HG03558 (cell line): ENCODE data around the gene OR4S1.
"Not testable (repeated sequence)": the region's sequence is repeated elsewhere in the genome, so short reads cannot be mapped to it uniquely, and the experiment has no call there.

Source experiments
- ATAC-seq: cut with Tn5 transposase; IDR thresholded peaks from one replicate; pipeline ENCODE4 v1.9.1; 2021; ENCODE audit warnings: moderate number of reproducible peaks; ENCODE audit not compliant: unreplicated experiment; ENCODE audit errors: extremely low read depth

OR4S1 gene, protein sequence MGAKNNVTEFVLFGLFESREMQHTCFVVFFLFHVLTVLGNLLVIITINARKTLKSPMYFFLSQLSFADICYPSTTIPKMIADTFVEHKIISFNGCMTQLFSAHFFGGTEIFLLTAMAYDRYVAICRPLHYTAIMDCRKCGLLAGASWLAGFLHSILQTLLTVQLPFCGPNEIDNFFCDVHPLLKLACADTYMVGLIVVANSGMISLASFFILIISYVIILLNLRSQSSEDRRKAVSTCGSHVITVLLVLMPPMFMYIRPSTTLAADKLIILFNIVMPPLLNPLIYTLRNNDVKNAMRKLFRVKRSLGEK

DNA sequence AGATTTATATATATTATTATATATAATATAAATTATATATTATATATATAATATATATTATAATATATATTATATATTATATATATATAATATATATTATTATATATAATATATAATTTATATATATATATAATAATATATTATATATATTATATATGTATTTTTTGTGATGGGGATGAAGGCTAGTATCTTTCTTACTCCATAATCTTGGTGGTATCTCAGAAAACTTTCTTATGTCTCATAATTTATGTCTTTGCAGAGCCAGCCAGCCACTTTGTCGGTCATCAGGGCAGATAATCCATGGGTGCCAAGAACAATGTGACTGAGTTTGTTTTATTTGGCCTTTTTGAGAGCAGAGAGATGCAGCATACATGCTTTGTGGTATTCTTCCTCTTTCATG lies at the start of gene OR4S1:
Gene OR4S1, plus strand, starts transcription at position 301 of the 400 bp plus-strand sequence. Its CDS starts 0 bp downstream, at position 301.
- no peak for ATAC-seq

DNA sequence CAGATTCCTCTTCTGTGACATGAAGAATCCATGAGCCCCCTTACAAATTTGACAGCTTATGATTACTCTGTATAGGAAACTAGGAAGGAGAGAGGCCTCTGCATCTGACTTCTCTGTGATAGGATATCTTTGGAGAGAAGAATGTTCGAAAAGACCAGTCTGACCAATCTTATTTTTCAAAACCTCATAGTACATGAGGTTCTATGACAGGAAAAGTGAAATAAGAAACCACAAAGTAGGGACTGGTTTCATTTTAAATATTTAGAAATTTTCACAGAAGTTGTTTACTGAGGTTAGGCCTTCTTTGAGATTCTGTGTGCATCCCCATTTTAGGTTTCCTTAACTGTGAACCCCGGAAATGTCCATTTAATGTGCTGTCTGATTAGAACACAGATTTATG lies 44.4 kb upstream of the OR4S1 start:
- ATAC-seq: no peak

GRCh38 chr11:48263423-48263911 lies 42.6 kb upstream of the OR4S1 start, which contains the start of gene OR4X1:
OR4X1 (plus strand) TSS chr11:48263861; CDS start chr11:48263861, 0 bp downstream.
- no peak for ATAC-seq

DNA sequence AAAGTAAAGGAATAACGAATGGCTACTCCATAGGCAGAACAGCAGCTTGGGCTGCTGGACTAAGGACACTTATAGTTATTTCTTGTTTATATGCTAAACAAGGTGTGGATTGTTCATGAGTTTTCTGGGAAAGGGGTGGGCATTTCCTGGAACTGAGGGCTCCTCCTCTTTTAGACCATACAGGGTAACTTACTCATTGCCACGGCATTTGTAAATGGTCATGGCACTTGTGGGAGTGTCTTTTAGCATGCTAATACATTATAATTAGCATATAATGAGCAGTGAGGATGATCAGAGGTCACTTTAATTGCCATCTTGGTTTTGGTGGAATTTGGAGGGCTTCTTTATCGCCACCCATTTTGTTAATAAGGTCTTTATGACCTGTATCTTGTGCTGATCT lies 35.4 kb upstream of the OR4S1 start:
- ATAC-seq: no peak

GRCh38 chr11:48272606-48273005 lies 33.4 kb upstream of the OR4S1 start:
- no peak for ATAC-seq

DNA sequence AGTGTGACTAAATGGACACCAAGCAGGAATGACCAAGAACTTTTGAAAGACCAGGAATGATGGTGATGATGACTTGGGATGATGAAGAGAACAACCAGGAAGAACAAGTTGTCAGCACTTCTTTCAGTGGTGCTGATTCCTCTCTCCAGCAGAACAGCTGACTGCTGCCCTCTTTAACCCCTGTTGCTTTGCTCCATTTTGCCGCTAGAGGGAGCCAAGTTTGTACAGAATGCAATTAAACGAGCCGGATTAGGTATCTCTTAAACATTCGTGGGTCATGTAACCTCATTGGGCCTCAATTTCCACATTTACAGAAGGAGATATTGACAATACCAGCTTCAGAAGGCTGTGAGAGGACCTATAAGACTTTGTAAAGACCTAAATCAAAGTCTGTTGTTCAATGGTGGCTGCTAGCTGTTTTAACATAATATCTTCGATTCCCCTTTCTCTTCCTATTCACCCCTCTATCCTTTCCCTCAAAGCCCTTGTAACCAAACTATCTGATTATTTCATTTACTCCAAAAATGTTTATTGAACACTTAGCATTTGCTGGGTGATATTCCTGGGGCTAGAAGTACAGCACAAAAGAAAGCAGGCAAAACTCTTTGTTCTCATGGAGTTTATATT lies 1.9 kb downstream of the OR4S1 start:
- peak; percentile 81 for ATAC-seq

- ATAC-seq: not testable (repeated sequence)
Observed at GRCh38 chr11:48313590-48313989, 7.6 kb downstream of the OR4S1 start.

DNA sequence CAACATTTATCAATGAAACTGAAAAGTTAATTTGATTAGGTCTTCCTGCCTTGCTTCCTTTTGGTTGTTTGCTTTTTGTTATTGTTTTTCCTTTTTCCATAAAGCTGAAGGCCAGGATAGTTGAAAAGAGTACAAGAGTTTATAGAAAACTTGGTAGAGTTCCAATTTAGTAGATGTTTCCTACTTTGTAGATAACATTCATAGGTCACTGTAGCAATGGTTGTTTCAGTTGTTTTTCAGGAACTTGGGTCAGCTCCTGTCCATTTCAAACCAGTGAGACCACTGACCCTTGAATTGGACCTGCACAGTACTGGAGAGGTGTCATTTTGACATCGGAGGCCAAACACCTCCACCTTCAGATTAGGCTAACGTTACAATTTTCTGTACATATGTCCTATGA lies 13.8 kb downstream of the OR4S1 start:
- ATAC-seq: not testable (repeated sequence)

DNA sequence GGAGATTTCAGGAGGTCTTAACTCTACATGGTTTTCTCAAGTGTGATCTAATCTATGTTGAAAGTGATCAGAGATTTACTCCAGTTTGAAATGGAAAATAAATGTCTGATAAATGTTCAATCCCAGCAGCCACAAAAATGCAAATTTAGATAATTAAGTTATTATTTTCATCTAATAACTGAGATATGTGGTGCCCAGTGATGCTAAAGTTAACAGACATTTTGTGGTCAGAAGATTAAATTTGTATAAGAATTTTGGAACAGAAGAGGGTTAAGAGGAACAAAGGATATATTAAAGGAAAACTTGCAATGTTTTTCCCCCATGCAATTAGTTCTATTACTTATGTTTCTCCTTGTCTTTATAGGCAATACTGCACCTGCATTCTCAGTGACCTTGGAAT lies 18.6 kb downstream of the OR4S1 start, which contains the start of gene OR4C3:
Gene OR4C3, plus strand, starts transcription at position 301 of the 400 bp plus-strand sequence. CDS start 102 bp downstream, outside the sequence.
- ATAC-seq: not testable (repeated sequence)

DNA sequence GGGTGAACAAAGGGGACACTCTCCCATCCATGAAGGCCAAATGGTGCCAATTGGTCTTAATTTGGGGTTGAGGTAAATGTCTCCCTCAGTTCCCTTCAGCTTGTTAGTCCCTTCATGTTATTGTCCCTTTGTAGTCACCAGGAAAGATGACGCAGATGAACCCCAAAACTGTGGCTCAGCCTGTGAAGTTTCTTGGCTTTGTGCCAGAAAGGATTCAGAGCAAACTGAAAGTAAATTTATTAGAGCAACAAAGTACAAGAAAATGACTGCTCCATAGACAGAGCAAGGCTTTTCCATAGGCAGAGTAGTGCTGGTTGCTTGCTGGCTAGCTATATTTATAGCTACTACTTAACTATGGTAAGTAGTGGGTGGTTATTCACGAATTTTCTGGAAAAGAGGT lies 35.4 kb downstream of the OR4S1 start:
- ATAC-seq: no peak

DNA sequence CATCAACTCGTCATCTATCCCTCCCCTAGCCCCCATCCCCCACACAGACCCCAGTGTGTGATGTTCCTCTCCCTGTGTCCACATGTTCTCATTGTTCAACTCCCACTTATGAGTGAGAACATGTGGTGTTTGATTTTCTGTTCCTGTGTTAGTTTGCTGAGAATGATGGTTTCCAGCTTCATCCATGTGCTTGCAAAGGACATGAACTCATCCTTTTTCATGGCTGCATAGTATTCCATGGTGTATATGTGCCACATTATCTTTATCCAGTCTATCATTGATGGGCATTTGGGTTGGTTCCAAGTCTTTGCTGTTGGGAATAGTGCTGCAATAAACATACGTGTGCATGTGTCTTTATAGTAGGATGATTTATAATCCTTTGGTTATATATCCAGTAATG lies 36.5 kb downstream of the OR4S1 start:
- ATAC-seq: not testable (repeated sequence)

GRCh38 chr11:48346286-48346685 lies 40.3 kb downstream of the OR4S1 start:
- ATAC-seq: not testable (repeated sequence)

GRCh38 chr11:48354013-48354412 lies 48.0 kb downstream of the OR4S1 start:
- no peak for ATAC-seq

DNA sequence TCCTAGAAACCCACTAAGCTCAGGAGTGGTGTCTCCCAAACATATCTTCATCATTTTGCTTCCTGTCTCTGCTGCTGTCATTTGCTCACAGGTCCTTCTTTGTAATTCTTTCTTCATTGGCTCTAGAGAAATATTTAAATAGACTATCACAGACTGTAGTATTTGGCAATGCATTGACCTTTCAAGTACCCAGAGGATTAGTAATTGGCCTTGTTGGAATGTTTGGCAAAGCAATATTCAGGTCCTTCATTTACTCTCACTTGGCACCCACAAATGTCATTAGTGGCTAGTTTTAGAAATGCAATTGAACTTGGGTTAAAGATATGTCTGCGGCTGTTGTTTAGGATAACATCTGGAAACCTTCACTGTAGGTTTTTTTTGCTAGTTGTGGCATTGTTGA lies 48.7 kb downstream of the OR4S1 start:
- ATAC-seq: no peak
